C4-2B (cell line): ENCODE measurements around the gene MRPL3.

Experiments
- H3K27ac ChIP-seq: fragments of 450-650 bp; 2 replicates; pipeline ENCODE4 v1.5.1; 2017
- CTCF ChIP-seq: fragments of 450-650 bp; conservative IDR thresholded peaks from 2 replicates; pipeline ENCODE4 v1.5.1; 2017; ENCODE audit warnings: mild to moderate bottlenecking
- ZFX ChIP-seq: fragments of 450-650 bp; IDR thresholded peaks from 2 replicates; pipeline ENCODE4 v1.6.1; 2017

Gene MRPL3

GRCh38 chr3:131421957-131422498, 80.7 kb downstream of the MRPL3 start:
- H3K27ac ChIP-seq: no peak overlapping the region; the same call in 1 of the 2 replicates
- TF ChIP-seq ZFX: no peak
- 0 out of 2 replicates have a peak, but pooled peaks have one; percentile 9 for TF ChIP-seq CTCF

- TF ChIP-seq CTCF (no peak), ZFX (no peak)
- no peak overlapping the region; the same call in 1 of the 2 replicates for H3K27ac ChIP-seq
These were observed 81.5 kb downstream of the MRPL3 start for GRCh38 chr3:131421301-131421700.

- TF ChIP-seq ZFX: no peak
- TF ChIP-seq CTCF: no peak
- H3K27ac ChIP-seq: no peak overlapping the region
These were observed 85.0 kb downstream of the MRPL3 start for GRCh38 chr3:131417751-131418150.
